ENCODE data around the gene SLC25A25. TPM values are rescaled to one million over a fixed set of nuclear protein-coding genes. Genes with fewer than 3 reads are reported as not detected.
"Not testable (repeated sequence)": the region's sequence is repeated elsewhere in the genome, so short reads cannot be mapped to it uniquely, and the experiment has no call there.

The SLC25A25 gene
- total RNA-seq, 1 experiment from 2014 or later = 27.8 TPM

DNA sequence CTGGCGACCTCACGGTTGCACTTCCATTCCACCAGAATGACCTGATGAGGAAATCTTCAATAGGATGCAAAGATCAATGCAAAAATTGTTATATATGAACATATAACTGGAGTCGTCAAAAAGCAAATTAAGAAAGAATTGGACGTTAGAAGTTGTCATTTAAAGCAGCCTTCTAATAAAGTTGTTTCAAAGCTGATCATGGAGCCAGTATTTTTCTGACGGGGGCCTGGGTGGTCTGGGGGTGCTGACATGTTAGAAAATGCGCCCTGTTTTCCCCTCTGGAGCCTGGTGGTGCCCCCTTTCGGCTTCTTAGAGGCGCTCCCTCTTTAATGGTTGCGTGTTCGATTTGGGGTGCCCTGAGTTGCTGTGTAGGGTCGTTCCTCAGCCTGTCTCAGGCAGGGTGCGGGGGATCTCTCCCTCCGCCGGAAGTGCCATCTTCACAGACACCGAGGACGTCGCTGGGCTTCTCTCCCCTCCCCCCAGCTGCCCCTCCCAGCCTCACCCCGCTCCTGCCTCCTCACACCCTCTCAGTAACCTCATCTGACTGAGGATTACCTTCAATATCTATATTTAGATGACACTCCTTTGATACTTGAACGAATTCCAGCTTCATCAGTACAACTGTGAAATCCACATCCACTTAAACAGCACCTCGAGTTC lies 41.1 kb downstream of the SLC25A25 start:
- DNase-seq (ENCODE audit: low spot score) = no peak

DNA sequence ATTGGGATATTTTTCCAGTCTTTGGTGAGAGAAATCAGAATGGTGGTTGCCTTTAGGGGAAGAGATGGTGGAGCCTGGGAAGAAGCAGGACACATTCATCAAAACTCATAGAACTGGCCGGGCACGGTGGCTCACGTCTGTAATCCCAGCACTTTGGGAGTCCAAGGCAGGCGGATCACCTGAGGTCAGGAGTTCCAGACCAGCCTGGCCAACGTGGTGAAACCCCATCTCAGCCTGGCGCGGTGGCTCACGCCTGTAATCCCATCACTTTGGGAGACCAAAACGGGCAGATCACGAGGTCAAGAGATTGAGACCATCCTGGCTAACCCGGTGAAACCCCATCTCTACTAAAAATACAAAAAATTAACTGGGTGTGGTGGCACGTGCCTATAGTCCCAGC lies 43.7 kb downstream of the SLC25A25 start:
- not testable (repeated sequence) for DNase-seq (ENCODE audit: low spot score)

DNA sequence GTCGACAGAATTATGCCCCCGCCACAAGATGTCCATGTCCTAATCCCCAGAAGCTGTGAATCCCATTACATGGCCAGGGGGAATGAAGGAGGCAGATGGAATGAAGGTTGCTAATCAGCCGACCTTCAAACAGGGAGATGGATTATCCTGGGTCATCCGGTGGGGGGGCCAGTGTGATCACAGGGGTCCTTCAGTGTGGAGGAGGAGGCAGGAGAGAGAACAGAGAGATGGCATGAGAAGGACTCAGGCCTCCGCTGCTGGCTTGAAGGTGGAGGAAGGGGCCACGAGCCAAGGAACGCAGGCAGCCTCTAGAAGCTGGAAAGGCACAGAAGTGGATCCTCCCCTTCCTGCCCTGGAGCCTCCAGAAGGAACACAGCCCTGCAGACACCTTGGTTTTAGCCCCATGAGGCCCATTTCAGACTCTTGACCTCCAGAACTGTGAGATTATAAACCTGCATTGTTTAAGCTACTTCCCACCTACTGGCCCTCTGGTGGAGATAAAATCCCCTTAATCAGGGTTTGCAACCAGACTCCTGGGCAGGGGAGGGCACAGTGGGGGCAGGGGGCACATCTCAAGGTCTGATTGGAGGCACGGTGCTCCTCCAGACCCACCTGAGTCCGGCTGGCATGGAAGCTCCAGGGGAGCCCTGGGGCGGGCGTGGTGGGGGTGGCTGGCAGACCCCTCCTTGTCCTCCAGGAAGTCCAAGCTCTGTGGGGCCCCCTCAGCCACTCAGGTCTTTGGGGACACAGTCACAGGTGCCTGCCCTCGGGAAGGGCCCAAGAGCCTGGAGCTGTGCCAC lies 45.7 kb downstream of the SLC25A25 start:
- DNase-seq (ENCODE audit: low spot score) = no peak

DNA sequence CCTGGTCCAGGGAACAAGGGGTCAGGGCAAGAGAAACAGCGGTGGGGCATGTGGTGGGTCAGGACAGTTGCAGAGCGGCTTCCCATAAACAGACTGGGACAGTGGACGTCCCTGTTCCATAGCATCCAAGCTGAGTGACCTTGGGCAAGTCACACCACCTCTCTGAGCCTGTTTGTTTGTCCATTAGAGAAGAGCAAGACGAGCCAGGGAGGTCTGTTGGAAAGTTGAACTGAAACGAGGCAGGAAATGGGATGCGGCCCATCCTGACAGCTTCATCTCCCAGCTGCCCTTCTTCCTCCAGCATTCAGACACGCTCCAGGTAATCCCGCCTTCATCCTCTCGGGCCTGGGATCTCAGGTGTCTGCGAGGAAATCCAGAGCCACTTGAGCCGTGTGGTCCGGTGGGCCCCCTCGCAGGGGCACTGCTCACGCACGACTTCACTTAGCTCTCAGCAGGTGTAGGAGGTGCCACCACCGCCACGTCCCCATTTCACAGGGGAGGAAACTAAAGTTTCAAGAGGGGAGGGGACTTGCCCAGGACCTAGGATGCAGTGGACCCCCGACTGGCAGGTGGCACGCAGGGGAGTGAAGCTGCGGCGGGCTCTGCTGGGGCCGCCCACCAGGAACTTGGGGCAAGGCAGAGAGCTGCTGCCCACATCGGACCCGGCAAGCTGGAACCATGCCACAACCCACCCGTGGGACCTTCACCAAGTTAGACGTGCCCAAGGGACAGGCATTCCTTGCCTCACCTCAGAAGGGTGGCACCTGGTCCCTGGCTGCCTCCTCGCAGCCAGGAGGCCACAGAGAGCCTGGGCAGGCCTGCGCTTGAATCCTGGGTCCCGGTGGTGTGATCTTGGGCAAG lies 46.5 kb downstream of the SLC25A25 start:
- no peak for DNase-seq (ENCODE audit: low spot score)

DNA sequence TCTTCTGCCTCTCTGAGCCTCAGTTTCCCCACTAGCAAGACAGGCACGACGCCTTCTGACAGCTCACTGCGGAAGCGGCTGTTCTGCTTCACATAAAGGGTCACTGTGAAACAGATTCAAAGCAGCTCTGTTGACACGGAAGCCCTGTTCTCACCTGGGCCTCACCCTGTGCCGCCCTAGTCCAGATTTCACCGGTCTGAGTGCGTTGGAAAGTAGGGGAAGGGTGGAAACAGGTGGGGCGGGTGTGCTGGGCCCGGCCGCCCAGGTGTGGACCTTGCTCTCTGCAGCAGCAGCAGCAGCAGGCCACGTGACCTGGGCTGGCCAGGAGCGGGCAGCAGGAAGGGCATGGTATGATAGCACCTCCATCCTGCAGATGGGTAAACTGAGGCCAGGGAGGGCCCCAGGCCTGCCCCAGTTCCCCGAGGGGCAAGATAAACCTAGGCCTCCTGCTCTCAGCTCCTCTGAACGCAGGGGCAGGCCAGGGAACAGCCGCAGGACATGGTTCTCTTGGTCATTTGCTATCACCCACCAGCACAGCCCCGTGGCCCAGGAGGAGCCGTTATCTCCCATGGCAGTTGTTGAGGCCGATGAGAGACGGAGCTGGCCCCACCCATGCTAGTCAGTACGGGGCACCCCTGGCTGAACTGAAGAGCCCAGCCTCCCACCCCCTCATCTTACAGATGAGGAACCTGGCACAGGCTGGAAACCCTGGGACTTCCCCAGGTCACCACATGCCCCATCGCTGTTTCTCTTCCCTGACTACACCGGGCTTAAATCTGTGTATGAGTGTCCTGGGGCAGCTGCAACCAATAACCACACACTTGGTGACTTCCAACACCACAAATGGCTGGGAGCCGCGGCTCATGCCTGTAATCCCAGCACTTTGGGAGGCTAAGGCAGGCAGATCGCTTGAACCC lies 47.4 kb downstream of the SLC25A25 start:
- DNase-seq (ENCODE audit: low spot score) = no peak

DNA sequence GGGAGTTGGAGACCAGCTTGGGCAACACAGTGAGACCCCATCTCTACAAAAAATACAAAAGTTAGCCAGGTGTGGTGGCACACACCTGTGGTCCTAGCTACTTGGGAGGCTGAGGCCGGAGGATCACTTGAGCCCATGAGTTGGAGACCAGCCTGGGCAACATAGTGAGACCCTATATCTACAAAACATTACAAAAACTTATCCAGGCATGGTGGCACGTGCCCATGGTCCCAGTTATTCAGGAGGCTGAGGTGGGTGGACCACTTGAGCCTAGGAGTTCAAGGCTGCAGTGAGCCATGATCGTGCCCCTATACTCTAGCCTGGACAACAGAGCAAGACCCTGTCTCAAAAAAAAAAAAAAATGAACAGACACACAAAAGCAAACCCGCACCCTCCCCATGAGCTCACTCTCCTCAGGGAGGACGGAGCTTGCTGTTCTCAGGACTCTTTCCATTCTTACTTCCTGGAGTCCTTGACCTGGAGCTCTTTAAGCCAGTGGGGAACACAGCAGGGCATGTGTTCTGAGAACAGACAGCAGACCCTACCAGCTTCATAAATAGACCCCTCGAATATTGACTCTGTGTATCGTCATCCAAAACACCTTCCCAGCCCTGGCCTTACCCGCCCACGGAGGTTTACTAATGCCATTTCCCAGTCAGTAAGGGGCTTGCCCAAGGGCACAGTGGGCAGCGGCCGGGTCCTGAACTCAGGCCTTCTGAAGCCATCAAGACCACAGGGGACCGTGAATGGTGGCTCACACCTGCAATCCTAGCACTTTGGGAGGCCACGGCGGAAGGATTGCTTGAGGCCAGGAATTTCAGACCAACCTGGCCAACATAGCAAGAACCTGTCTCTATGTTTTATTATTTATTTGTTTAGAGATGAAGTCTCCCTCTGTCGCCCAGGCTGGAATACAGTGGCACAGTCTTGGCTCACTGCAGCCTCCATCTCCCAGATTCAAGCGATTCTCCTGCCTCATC lies 48.4 kb downstream of the SLC25A25 start:
- no peak for DNase-seq (ENCODE audit: low spot score)

DNA sequence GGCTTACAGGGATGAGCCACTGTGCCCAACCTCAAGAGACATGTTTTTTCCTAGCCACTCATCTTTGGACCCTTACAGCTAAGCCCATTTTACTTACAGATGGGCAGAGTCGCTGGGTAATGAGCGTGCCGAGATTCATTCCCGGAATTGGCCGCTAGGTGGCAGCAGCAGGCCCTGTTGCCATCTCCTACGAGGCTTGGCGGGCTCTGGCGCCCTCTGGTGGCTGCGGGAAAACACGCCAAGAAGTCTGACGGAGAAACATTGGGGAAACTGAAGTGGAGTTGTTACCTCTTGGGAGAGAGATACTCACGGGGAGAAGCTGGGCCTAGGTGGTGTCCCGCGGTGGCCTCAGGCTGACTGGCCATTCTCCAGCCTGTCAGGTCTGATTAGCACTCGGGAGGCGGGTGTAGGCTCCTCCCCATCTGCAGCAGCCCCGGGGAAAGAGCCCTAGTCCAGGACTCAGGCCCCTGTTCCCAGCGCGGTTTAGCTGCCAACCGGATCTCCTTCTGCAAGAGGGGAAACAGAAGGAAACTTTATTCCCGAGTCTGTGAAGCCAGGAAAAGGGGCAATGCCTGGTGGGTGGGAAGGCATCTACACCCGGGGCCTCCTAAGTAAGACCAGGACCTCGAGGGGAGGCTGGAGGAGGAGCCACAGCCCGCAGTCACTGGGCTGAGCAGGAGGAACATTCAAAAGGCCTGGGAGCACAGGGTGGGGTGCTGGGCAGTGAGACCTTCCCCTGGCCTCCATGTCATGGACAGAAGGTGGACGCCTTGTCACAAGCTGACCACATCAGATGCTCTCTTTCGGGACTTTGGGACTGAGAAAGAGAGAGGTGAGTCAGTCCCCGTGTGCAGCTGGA lies 49.8 kb downstream of the SLC25A25 start:
- peak; percentile 84 for DNase-seq (ENCODE audit: low spot score)

DNA sequence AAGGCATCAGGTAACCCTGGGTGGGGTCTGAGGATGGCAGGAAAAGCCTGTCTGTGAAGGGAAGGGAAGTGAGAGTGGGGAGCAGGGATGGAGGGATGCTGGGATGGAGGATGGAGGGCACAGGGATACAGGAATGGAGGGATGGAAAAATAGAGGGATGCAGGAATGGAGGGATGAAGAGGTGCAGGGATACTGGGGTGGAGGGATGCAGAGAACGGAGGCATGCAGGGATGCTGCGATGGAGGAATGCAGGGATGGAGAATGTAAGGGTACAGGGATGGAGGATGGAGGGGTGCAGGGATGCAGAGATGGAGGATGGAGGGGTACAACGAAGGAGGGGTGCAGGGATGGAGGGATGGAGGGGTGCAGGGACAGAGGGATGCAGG lies 50.4 kb downstream of the SLC25A25 start:
- DNase-seq (ENCODE audit: low spot score) = no peak

DNA sequence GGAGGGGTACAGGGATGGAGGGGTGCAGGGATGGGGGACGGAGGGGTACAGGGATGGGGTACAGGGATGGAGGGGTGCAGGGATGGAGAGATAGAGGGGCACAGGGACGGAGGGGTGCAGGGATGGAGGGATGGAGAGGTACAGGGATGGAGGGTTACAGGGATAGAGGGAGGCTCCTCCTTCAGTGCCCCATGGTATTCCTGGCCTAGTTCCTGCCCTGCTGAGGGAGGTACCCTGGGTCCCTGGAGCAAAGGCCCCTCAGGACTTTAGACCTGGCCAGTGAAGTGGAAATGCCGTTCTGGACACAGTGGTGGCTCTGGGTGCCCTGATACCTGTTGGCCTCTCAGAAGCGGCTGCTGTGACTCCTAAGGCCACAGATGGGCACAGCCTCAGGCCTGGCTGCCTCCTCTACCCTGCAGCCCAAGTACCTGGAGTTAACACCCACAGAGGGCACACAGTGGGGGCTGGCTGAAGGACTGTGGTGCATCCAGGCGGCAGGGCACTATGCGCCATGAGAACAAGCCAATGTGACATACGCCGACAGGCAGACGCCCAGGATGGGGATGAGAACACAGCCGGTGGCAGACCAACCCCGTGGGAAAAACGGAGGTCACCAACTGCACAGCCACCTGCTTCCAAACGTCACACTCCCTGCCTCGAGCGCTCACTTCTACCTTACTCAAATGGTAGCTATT lies 51.1 kb downstream of the SLC25A25 start:
- DNase-seq (ENCODE audit: low spot score) = no peak

DNA sequence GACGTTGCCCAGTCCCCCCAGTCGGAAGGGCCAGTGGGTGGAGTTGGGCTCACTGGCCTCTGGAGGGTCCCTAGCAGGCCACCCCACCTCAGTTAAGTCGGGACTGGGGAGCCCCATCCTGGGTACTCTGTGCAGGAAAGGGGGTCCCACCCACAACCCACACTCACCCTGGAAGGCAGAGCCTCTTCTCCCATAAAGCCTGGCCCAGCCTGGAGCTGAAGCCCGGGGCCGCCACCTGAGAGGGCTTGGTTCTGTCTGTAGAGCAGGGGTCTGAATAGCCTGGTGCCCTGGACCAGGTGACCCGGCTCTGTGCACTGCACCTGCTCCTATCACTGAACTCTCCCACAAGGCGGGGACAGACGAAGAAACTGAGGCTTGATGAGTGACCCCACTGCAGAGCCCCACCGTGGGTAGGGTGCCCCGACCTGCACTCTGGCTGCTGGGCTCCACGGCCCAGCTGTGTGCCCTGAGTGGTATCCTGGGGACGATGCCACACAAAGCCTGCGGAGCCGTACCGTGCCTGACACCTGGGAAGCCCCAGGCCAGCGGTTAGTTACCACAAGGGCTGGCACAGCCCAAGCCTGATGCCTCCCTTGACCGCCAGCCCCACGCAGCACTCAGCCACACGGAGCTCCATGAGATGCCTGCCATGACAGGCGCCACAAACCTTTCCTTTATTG lies 52.2 kb downstream of the SLC25A25 start:
- no peak for DNase-seq (ENCODE audit: low spot score)

DNA sequence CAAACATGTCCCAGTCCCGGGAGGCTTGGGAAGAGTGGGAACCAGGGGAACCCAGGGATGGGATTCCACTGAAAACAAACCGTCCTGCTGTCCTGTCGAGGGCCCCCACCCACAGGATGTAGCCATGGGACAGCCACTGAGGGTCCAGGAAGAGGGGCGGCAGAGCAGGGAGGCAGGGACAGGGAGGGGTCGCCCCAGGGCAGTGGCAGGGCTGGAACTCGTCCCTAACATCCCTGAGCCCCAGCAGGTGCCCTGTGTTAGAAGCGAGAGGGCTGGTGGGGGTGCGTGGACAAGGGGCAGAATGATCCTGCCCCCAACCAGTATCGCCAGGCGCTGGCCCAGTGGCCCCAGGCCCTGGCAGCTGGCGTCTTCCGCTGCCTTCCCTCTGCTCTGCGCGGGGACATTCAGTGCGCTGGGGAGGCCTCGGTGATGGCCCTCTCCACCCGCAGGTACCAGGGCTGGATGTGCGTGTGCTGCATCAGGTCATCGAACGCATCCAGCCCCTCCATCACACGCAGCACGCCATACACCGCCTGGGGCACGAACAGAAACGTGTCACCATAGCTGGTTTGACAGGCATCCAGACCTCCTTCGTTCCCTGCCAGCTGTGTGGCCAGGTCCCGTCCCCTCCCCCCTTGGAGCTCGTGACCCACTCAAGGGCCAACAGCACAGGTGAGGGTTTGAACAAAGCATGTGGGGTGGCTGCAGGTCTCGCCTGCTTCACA lies 52.9 kb downstream of the SLC25A25 start:
- no peak for DNase-seq (ENCODE audit: low spot score)

DNA sequence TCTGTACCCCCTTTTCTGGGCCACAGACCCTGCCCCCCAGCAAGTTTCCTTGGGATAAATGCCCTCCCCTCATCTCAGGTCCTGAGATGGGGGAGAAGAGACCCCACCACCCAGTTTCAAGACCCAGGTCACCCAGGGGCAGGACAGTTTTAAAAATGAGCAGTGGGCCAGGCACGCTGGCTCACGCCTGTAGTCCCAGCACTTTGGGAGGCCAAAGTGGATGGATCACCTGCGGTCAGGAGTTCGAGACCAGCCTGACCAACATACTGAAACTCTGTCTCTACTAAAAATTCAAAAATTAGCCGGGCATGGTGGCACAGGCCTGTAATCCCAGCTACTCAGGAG lies 53.4 kb downstream of the SLC25A25 start:
- DNase-seq (ENCODE audit: low spot score) = no peak

DNA sequence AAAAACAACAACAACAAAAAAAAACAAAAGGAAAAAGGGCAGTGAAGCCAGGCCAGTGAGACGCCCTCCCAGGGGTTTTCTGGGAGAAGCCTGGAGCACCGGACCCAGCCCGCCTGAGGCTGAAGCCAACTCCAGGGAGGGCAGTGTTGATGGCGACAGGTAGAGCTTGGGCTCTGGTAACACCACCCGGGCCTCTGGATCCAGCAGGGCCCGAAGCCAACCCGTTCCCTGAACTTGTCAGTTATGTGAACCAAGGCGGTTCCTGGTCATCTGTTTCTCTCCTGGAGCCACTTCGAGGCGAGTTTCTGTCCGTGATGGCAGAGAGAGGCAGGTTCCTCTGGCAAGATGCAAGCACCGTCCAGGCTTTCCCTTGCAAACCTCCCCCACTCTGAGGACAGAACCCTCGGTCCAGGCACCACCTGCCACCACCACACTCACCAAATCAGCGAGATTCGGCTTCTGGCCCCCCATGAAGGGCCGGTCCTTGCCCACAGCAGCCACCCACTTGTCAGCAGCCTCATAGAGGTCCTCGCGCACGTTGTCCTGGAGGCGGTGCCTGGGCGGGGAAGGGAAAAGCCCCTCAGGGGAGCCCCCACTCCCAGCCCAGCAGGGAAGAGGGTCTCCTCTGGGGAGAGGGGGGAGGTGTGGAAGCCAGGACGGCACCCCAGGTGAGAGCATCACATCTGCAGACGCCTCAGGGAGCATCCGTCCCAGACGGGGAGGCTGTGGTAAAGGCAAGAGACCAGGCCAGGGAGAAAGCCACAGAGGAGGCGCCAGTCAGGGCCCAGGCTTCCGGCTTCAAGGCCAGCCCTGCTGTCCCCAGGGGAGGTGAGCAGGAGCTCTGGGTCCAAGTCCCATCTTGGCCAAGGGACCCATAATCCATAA lies 54.1 kb downstream of the SLC25A25 start:
- no peak for DNase-seq (ENCODE audit: low spot score)

DNA sequence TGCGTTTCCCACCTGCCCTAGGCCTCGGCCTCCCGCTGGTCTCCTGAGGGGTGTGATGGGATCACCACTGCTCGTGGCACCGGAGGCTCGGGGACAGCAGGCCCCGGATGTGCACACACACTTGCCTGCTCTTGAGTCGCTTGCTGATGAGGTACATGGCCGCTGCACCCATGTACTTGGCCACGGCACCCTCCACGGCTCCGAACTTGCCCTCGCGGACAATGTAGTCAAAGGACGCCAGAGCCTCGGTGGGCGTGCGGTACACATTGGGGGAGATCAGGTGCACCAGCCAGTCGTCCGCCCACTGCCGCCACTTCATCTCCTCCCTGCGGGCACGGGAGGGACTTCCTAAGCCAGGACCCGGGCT lies 54.8 kb downstream of the SLC25A25 start:
- DNase-seq (ENCODE audit: low spot score) = no peak

DNA sequence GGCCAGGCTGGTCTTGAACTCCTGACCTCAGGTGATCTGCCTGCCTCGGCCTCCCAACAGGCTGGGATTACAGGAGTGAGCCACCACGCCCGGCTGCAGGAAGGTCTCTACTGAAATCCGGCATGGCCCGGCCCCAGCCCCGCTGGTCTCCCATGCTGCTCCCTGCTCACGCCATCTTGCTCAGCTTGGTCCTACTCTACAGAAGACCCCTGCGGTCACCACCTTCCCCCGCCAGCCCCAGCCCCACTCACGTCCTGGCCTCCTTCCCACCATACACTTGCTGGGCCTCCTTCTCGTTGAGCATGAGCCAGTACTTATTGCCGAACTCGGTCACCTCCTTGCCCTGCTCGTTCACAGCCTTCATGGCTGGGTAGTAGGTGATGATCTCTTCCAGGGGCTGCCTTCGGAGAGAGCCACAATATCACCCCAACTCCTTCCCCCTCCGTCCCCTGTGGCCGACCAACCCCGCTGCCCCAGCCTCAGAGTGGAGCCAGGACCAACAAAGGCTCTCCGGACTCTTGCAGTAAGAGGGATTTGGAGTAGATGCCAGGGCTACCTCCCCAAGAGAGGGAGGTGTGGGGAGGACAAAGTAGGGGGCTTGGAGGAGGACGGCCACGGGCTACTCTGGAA lies 55.5 kb downstream of the SLC25A25 start:
- no peak for DNase-seq (ENCODE audit: low spot score)

DNA sequence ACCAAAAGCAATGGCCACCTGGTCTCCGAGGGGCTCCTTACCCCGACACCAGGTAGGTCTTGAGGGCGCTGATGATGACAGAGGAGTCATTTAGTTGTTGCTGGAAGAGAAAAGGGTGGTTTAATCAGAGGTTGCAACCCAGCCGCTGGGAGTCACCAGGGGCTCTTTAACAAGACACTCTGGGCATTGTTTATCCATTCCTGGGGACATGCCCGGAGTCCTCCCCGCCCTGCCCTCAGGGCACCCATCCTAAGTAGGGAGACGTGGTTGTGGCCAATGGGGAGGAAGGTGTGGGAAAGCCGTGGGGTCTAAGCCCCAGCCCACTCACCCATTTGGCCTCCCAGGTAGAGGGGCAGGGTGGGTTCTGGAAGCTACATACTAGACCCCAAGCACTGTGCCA lies 56.4 kb downstream of the SLC25A25 start:
- no peak for DNase-seq (ENCODE audit: low spot score)

Data from A172 (cell line).